GM18861 (cell line): ENCODE data around the gene TCERG1L.
"Not testable (repeated sequence)": the region's sequence is repeated elsewhere in the genome, so short reads cannot be mapped to it uniquely, and the experiment has no call there.

ENCODE experiments used
- ATAC-seq: cut with Tn5 transposase; IDR thresholded peaks from one replicate; pipeline ENCODE4 v1.9.1; 2021; ENCODE audit not compliant: unreplicated experiment

Gene TCERG1L

GRCh38 chr10:131174211-131174565 lies 137.3 kb downstream of the TCERG1L start:
- ATAC-seq, result no peak

- ATAC-seq, result no peak
Measured at GRCh38 chr10:131173484-131174210, 137.9 kb downstream of the TCERG1L start.

GRCh38 chr10:131172433-131172832 lies 139.1 kb downstream of the TCERG1L start:
- ATAC-seq, result no peak

- ATAC-seq, result no peak
Measured at GRCh38 chr10:131169146-131169545, 142.4 kb downstream of the TCERG1L start.

GRCh38 chr10:131168238-131168875 lies 143.2 kb downstream of the TCERG1L start:
- ATAC-seq, result no peak

GRCh38 chr10:131167036-131167860 lies 144.3 kb downstream of the TCERG1L start:
- no peak for ATAC-seq

GRCh38 chr10:131166486-131166885 lies 145.0 kb downstream of the TCERG1L start:
- no peak for ATAC-seq

GRCh38 chr10:131165092-131165491 lies 146.4 kb downstream of the TCERG1L start:
- ATAC-seq, result no peak

GRCh38 chr10:131162866-131163843 lies 148.4 kb downstream of the TCERG1L start:
- no peak for ATAC-seq

- ATAC-seq, result no peak
Measured at GRCh38 chr10:131162211-131162610, 149.3 kb downstream of the TCERG1L start.

GRCh38 chr10:131161087-131161486 lies 150.4 kb downstream of the TCERG1L start:
- no peak for ATAC-seq

- ATAC-seq, result no peak
Measured at GRCh38 chr10:131160219-131160875, 151.2 kb downstream of the TCERG1L start.

GRCh38 chr10:131159771-131160170 lies 151.8 kb downstream of the TCERG1L start:
- no peak for ATAC-seq

GRCh38 chr10:131158695-131159094 lies 152.8 kb downstream of the TCERG1L start:
- no peak for ATAC-seq

GRCh38 chr10:131157899-131158298 lies 153.6 kb downstream of the TCERG1L start:
- ATAC-seq, result no peak

GRCh38 chr10:131155876-131156230 lies 155.7 kb downstream of the TCERG1L start:
- no peak for ATAC-seq

- no peak for ATAC-seq
Measured at GRCh38 chr10:131155218-131155875, 156.2 kb downstream of the TCERG1L start.

GRCh38 chr10:131154306-131155025 lies 157.1 kb downstream of the TCERG1L start:
- ATAC-seq, result no peak

- not testable (repeated sequence) for ATAC-seq
Measured at GRCh38 chr10:131152456-131152855, 159.1 kb downstream of the TCERG1L start.
